Measurements from ENCODE around the gene ST14.
"Not testable (repeated sequence)": the region's sequence is repeated elsewhere in the genome, so short reads cannot be mapped to it uniquely, and the experiment has no call there.

Gene ST14

DNA sequence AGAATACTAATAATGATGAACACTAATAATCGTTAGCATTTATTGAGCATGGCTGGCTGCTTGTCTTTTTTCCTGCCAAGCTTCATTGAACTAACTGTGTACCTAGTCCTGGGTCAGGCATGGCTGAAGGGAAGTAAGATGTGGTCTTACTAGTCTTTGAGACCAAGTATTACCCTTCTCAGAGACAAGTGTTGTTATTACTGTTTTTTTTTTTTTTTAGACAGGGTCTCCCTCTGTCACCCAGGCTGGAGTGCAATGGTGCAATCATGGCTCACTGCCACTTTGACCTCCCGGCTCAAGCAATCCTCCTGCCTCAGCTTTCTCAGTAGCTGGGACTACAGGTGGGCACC is 4.6 kb downstream of the ST14 start:
- DNase-seq (ENCODE audit: low spot score), result no peak

DNA sequence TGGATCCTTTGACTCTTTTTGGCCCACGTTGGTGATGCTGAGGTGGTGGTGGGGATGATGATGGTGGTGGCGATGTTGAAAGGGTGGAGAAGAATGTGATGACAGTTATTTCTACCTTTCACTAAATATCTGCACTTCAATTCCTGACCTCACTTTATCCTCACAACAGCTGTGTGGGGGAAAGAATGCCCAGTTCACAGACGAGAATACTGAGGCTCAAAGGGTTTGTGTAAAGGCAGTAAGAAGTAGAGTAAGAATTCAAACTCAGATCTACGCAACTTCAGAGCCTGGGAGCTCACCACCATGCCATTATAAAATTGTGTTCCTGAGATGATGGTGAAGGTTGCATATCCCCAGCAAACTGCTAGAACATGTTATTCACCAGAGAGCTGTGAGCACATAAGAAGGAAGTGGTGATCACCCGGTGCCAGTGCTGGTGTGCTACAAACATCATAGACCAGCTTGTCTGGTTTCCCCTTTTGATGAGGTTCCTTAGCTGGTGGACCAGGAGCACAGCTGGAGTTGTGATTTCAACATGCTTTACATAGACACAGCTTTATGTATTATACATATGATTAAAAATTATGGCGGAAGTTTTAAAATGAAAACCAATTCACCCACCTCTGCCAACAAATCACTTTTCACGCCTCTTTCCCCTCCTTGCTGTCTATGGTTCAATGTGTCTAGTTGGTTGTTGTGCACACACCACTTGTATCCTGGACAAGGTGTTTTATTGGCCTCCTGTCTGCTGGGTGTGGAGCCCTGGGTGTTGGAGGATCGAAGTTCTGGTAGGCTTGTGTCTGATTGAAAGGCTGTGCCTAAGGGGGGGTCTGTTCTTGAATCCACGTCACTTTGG is 6.2 kb downstream of the ST14 start:
- DNase-seq (ENCODE audit: low spot score), result no peak

DNA sequence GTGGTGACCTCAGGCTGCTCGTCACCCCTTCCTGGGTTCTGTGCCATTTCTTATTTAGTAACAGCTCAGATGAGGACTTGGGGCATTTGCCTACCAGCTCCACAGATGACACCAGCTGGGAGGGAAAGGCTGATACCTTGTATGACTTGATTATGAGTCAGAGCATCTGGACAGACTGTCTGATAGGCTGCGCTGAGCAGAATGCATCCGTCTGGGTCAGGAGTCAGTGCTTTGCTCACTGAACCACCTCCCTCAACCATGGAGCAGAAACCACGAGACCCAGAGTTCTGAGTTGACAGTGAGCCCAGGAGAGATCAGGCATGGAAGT is 6.8 kb downstream of the ST14 start:
- peak; percentile 98 for DNase-seq (ENCODE audit: low spot score)

DNA sequence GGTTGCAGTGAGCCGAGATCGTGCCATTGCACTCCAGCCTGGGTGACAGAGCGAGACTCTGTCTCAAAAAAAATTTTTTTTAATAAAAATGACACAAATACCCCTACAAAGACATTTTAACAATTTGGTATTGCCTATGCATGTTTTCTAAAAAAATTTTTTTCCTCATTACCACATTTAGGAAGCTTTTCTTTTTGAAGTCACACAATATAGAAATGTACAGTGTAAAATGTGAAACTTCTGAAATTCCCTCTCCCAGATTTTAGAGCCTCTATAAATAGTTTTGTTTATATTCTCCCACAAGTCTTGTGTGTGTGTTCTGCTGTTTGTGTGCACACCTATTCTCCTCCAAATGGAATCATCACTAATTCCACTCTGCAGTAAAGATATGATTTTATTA is 7.6 kb downstream of the ST14 start:
- DNase-seq (ENCODE audit: low spot score), result no peak

DNA sequence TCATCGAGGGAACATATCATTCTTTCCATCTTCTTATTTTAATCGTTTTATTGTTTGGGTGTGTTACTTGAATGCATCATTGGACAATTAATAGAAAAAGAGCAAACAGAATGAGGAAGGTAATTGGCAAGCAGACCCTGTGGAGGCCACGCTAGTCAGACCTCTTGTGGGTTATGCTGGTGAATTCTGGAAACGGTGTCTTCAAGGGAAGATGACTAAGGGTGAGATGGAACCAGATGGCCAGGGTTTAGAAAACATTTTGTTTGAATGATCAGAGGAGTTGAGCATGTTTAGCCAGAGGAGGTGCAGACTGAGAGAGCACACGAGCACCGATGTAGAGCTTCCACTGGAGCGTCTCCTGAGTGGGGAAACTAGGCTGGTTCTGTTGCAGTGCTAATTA is 8.5 kb downstream of the ST14 start:
- peak; percentile 35 for DNase-seq (ENCODE audit: low spot score)

DNA sequence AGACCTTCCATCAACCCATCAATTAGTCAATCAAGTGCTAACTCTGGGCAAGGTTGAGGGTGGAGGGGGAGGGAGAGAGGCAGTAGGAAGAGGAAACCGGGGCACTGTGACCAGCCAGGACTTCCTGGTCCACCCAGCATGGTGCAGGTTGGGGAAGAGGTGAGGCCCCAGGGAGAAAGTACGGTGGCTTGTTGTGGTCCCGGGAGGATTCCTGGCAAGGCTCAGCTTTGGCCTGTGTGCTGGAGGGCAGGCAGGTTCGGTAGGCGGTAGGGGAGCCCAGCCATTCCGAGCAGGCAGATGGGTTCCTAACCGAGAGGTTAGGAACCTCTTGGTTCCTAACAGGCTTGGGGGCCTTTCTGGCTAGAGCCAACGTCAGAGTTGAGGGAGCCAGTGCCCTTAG is 10.8 kb downstream of the ST14 start:
- no peak for DNase-seq (ENCODE audit: low spot score)

DNA sequence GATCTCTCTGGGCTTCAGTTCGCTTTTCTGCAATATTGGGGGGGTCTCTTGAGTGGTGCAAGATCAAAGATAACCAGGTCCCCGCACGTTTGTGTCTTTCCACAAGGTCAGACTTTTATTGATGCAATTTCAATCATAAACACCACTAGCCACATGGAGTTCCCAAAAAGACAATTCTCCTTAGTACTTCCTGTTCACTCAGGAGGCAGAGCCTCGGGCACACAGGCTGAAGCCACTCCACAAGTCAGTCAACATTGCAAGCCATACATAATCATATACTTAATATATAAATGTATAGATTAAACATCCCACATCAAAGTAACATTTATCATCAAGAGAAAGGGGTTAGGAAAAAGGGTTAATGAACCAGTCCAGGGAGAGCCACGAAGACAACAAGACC is 12.0 kb downstream of the ST14 start:
- DNase-seq (ENCODE audit: low spot score), result no peak

DNA sequence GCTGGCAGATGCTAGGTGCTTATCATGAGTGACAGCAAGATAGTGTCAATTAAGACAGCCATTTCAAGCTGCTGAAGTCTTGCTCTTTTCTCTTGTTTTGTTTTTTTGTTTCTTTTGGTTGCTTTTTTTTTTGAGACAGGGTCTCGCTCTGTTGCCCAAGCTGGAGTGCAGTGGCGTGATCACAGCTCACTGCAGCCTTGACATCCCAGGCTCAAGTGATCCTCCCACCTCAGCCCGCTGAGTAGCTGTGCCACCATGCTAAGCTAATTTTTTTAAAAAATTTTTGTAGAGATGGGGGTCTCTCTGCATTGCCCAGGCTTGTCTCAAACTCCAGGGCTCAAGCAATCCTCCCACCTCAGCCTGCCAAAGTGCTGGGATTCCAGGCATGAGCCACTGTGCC is 12.4 kb downstream of the ST14 start:
- DNase-seq (ENCODE audit: low spot score), result not testable (repeated sequence)

DNA sequence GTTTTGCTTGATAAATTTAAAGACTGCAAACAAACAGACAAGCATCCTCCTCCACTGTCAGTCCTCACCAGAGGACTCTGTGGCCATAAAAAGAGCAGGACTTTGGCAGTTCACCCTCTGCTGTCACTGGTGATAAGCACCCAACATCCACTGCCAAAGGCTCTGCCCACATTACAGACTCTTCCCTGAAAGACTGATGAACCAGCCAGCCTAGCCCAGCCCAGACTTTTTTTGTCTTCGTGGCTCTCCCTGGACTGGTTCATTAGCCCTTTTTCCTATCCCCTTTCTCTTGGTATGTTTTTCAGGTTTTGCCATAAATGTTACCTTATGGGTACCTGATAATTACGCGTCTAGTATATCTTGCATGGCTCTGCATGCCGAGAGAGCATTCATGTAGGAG is 15.1 kb downstream of the ST14 start:
- no peak for DNase-seq (ENCODE audit: low spot score)

DNA sequence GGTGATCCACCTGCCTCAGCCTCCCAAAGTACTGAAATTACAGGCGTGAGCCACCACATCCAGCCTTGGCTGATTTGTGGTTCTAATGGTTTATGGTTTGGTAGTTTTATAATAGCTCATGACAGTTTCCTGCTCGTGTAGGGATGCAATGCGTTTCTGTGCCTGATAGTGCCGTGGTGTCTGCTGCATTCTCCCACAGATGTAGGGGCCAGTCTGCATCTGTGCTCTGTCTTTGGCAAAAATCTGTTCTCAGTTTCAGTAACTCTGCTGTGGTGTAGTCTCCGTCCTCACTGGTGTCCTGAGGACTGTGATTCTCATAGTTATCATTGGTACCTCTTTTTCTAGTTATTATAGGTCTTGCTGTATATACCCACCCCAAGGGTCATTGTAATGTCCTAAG is 16.3 kb downstream of the ST14 start:
- no peak for DNase-seq (ENCODE audit: low spot score)

DNA sequence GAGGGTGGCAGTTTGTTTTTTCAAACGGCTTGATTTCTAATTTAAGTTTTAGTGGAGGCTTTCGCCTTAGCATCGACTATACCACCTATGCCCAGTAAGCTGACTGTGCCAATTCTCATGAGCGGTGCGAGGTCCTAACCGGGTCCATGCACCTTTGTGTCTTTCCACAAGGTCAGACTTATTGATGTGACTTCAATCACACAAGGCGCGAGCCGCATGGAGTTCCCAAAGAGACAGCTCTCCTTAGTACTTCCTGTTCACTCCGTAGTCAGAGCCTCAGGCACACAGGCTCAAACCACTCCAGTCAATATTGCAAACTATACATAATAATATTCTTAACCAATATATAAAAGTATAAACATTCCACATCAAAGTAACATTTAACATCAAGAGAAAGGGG is 18.2 kb downstream of the ST14 start:
- DNase-seq (ENCODE audit: low spot score), result no peak

DNA sequence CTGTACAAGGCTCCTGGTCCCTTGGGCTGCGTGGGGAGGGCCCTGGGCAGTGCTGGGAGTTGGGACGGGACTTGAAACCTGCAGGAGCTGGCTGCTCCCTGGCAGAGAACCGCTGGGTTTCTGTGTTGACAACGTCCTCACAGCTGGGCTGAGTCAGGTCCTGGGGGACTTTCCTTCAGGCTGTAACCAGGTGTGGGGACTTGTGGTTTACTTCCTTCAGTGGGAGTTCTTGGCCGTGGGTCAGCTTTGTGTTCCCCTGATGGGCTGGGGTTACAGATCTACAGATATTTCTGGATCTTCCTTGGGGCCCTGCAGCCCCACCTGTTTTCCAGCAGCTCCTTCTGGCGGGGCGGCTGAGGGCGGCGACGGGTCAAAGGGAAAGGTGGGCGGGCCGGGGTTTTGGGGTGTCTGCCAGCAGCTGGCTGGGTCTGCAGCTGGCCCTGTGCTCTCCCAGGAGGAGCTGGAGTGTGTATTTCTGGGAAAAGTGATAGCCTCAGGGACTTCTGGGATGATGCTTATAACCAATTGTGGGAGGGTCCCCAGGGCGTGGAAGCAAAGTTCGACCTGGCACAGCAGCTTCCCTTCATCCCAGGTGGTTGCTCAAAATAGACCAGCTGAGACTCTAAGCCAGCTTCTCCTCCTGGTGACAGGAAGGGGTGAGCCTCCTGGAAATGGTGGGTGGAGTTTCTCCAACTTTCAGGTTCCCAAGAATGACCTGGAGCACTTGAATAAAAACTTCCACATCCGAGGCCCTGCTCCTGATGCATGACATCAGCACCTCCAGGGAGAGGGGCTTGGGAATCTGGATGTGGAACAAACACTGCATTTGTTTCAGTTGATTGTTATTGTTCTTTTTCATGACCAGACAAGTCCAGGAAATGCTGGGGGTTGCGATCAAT is 19.1 kb downstream of the ST14 start:
- no peak for DNase-seq (ENCODE audit: low spot score)

DNA sequence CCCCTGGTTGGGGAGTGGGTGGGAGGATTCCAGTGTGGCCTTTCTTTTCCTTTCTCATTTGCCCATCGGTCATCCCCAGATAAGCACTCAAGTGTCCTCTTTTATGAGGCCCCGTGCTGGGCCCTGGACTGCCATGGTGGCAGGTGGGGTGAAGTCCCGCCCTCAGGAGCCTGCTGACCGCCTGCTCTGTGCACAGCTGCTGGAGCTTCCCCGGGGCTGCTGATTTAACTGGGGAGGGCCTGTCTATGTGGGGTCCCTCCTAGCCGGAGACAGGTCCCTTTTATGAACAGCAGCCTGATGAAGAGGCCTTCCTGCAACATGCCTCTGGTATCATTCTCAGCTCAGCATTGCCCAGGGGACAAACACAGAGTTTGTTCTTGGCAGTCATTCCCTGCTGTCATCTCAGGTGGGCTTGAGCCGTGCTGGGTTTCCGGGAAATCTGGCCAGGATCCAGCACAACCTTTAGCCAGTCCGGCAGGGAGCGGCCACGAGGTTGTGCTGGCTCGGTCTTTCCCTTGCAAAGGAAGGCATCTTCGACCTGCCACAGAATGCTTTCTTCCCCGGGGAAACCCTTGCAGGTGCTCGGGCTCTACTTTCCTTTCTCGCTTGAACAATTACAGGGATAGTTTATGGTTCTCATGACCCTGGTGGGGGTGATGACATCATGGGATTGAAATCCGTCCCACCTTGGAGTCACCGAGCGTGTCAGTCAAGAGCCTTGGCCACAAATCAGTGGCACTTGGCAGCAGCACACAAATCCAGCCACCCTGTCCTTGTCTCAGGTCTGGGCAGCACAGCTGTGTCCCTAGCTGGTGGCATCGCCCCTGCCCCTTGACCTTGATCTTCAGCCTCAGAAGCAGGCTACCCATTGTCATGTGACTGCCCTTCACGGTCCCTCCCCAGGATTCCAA is 20.1 kb downstream of the ST14 start:
- DNase-seq (ENCODE audit: low spot score), result no peak

DNA sequence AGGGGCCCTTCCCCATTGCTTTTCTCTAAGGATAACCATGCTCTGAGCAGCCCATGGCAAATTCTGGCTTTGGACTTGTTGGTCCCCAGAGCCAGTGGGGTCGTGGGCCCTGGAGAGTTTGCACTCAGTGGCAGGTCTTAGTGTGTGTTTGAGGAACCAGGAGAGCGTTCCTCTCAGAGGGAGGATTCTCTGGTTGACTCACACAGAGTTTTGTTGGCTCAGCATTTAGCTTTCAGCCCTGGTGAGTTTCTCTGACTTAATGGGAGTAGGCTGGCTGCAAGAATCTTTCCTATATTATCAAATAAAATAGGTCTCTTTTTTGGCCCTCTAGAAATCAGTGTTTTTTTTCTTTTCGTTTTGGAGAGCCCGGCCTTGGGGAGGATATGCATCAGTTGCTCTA is 20.9 kb downstream of the ST14 start:
- peak; percentile 33 for DNase-seq (ENCODE audit: low spot score)

DNA sequence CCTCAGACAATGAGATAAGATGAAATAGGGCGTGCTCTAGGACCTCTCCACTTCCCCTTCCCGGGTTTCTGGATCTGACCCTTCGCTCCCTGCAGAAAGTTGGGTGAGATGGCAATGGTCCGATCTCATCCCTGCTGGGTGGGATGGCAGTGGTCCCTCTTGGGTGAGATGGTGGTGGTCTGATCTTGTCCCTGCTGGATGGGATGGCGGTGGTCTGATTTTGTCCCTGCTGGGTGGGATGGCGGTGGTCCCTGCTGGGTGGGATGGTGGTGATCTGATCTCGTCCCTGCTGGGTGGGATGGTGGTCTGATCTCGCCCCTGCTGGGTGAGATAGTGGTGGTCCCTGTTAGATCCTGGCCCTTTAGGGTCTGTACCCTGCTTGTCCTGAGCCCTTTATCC is 21.3 kb downstream of the ST14 start:
- DNase-seq (ENCODE audit: low spot score), result no peak

DNA sequence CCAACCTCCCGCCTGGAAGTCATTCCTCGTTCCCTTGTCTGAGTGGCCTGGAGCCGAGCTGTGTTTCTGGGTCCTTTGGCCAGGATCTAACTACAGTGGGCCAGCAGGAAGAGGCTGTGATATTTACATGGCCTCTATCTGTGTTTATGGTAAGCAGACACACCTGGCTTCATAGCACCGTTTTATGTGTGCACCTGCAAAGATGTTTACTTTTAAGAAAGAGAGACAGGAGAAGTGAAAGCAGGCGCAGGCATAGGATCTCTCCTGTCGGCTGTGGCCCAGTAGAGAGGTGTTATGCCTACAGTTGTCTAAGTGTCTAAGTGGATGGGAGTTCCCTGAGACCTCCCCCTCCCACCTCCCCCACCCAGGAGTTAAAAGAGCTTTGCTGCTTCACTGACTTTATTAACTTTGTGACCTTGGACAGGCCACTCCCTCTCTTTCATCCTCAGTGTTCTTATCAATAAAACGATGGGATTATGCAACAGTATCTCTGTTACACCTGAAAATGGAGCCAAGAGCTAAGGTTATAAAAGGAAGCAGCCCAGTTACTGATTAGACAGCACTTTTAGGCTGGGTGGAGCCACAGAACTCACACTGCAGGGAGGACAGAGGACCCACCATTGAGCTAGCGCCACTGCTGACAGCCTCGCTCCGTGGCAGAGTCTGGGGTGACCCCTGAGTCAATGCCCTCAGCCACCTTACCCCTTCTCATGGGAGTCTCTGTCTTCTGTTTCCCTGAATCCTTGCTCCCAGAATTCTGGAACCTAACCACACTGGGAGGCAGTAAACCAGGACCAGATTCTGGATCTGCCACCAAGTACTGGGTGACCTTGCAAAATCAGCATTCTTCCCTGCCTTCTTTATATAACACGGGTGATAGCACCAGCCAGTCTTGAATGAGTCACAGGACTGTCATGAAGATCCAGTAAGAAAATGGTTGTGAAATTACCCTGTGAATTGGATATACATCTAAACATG is 22.0 kb downstream of the ST14 start:
- DNase-seq (ENCODE audit: low spot score), result peak; percentile 88

DNA sequence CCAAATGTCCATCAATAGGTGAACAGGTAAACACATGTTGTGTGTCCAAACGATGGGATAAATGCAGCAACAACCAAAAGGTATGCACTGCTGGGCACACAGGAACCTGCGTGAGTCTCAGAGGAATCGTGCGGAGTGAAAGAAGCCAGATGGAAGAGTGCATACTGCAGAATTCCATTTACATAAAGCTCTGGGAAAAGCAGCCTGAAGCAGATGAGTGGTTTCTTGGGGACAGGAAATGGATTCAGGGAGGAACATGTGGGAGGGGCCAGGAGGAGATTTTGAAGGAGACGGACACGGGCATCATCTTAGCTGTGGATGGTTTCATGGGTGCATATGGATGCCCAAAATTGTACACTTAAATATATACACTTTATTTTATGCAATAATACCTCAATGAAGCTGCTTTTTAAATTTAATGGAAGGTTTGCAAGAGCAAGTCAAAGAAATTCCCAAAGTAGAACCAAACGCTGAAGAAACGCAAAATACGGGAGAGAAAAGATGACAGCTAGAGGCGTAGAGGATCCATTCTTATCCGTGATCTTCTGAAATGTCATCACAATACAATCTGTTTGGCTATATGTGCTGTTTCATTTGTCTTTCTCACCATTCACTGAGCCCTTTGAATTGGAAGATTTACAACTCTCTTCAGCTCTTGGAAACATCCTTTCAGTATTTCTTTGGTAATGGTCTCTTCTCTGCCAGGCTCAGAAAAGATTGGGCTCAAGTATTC is 24.5 kb downstream of the ST14 start:
- no peak for DNase-seq (ENCODE audit: low spot score)

DNA sequence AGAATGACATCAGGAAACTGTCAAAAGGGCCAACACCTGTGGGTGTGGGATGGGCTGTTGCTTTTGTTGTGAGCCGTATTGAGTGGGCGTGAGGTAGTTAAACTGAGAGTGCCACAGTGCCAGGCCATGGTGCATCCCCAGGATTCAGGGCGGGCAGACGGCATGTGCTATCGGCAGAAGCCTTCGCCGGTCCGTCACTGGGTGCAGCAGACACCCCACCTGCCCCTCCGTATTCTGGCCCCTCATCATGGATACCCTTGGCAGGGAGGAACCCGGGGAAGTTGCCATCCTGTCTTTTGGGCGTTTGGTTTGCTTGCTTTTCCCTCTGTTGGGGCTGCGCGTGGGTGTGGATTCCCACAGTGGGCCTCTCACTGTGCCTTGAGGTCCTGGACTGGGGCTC is 27.5 kb downstream of the ST14 start:
- DNase-seq (ENCODE audit: low spot score), result no peak

DNA sequence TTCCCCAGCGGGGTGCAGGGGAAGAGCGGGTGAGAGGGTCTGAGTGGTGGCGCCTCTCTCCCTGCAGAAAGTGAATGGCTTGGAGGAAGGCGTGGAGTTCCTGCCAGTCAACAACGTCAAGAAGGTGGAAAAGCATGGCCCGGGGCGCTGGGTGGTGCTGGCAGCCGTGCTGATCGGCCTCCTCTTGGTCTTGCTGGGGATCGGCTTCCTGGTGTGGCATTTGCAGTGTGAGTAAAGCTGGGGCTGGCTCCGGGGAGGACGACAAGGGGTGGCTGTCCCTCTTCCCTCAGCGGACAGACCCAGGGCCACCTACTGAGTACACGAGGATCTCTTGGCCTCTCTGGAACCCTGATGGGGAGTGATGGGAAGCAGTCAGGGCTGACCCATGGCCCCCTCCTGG is 28.5 kb downstream of the ST14 start:
- DNase-seq (ENCODE audit: low spot score), result no peak

DNA sequence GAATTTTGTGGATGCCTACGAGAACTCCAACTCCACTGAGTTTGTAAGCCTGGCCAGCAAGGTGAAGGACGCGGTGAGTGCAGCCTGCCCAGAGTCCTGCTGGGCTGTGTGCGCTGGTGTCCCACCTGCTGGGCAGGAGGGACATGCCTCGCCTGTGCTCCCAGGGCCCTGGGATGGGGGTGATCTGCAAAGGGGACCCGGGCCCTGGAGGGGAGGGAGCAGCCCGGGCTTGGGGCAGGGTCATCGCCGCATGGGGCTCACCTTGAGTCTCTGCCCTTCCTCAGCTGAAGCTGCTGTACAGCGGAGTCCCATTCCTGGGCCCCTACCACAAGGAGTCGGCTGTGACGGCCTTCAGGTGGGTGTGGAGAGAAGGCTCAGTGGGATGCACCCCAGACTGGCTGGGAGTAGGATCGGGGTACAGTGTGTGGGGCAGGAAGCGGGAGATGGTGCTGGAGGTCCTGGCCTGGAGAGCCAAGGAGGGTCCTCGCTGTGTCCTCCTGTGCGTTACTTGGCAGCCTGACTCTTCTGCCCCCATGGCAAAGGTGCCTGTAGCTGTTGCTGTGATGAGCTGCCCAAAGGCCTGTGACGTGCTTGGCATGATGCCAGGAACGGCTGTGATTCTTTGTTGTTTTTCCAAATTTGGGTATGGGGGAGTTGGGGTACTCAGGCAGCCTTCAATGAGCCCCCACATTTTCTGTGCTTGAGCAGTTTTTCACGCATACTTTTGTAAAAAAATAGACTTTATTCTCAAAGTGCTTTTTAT is 29.2 kb downstream of the ST14 start:
- DNase-seq (ENCODE audit: low spot score), result no peak
